ENCODE results near the gene CA10.

The CA10 gene

DNA sequence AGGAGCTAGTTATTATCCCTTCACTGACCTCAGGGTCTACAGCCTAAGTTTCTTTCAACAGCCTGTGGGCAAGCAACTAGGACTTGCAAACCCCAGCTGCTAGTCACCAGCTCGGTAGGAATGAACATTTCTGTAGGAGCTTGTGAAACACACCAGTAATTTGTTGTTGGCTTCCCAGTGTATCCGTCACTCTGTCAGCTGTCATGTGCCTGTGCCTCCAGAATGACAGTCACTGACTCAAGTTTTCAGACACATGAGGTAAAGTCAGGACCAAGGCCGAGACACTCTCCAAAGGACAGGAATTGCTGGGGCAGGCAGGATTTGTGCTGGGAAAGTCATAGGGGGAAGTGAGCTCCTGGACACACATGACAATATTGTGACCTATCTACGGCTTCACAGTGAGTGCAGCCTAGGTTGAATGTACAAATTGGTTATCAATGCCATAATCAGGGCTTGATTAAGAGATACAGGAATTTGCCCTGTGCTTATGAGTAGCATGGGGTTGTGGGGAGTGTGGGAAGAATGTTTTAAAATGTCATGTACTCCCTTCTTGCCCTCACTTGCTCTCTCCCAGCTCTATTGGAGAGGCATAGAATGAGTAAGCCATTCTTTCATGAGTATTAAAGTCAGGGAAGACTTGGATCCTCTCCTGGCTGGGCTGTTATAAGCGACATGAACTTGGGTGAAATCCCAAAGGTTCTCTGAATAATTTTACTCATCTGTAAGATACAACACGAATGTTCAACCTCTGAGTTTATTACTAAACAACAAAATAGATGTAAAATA is 506.8 kb downstream of the CA10 start:
- Histone ChIP-seq H3K9ac (ENCODE audit: low read length) (no peak overlapping the region), H2AFZ (ENCODE audit: insufficient read depth, low read length, poor library complexity) (no peak overlapping the region), H2AK5ac (ENCODE audit: low read length) (no peak overlapping the region), H3K27ac (ENCODE audit: low read depth, low read length) (no peak overlapping the region), H3K4me3 (ENCODE audit: low read depth, low read length) (no peak overlapping the region), H3K4ac (ENCODE audit: low read depth, low read length) (no peak overlapping the region), H3K4me1 (ENCODE audit: control insufficient read depth in 1 of 2, insufficient read depth in 2 of 2, low read length in 2 of 2) (no peaks in the 10 kb centered on the region), H3K9me3 (ENCODE audit: insufficient read depth, low read depth, low read length) (no peaks in the 10 kb centered on the region), H4K12ac (ENCODE audit: low read depth, low read length) (no peak overlapping the region), H3K23ac (ENCODE audit: low read length) (no peak overlapping the region), H3K79me2 (ENCODE audit: control insufficient read depth, insufficient read depth, low read length, poor library complexity) (no peaks in the 10 kb centered on the region), H3K14ac (ENCODE audit: low read length) (no peak overlapping the region), H2BK5ac (ENCODE audit: low read depth, low read length, poor library complexity) (no peak overlapping the region), H3K4me2 (ENCODE audit: low read length) (no peak overlapping the region), H3K18ac (ENCODE audit: low read length) (no peak overlapping the region), H3K79me1 (ENCODE audit: low read length) (no peaks in the 10 kb centered on the region), H4K91ac (ENCODE audit: low read depth, low read length) (no peak overlapping the region), H3K36me3 (ENCODE audit: control insufficient read depth in 1 of 2, insufficient read depth in 2 of 2, low read length in 2 of 2) (no peaks in the 10 kb centered on the region), H2BK12ac (ENCODE audit: low read length) (no peak overlapping the region), H2BK120ac (ENCODE audit: insufficient read depth, low read length, poor library complexity) (no peak overlapping the region), H4K8ac (ENCODE audit: low read depth, low read length) (no peak overlapping the region), H3K27me3 (ENCODE audit: insufficient read depth, low read length) (no peaks in the 10 kb centered on the region)
- WGBS (ENCODE audit: extremely low coverage, insufficient coverage, insufficient read length) = no CpG with 5 or more reads among the region's 6 CpGs
- DNase-seq = no peak

DNA sequence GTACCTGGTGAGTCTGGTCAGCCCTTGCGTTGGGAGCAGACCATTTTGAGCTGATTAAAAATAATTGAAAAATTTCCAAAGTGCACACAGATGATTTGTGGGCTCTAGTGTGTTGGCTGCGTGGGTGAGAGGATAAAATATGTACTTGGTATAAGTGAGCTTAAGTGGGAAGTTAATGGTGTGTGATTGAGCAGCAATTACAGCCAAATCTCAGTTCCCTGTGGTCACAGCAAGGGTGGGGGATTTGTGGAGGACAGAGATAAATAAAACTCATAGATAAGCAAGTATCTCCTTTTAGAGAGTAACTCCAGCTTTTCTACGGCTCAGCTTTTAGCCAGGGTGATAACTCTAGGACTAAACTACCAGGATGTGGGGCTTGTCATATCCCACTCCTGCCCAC is 507.7 kb downstream of the CA10 start:
- Histone ChIP-seq H3K4ac (ENCODE audit: low read depth, low read length) (no peak overlapping the region), H2BK5ac (ENCODE audit: low read depth, low read length, poor library complexity) (no peak overlapping the region), H4K8ac (ENCODE audit: low read depth, low read length) (no peak overlapping the region), H2BK120ac (ENCODE audit: insufficient read depth, low read length, poor library complexity) (no peak overlapping the region), H3K23ac (ENCODE audit: low read length) (no peak overlapping the region), H3K14ac (ENCODE audit: low read length) (no peak overlapping the region), H3K4me2 (ENCODE audit: low read length) (no peak overlapping the region), H3K9me3 (ENCODE audit: insufficient read depth, low read depth, low read length) (no peaks in the 10 kb centered on the region), H3K27ac (ENCODE audit: low read depth, low read length) (no peak overlapping the region), H3K4me3 (ENCODE audit: low read depth, low read length) (no peak overlapping the region), H4K12ac (ENCODE audit: low read depth, low read length) (no peak overlapping the region), H3K79me1 (ENCODE audit: low read length) (no peaks in the 10 kb centered on the region), H3K79me2 (ENCODE audit: control insufficient read depth, insufficient read depth, low read length, poor library complexity) (no peaks in the 10 kb centered on the region), H4K91ac (ENCODE audit: low read depth, low read length) (no peak overlapping the region), H3K27me3 (ENCODE audit: insufficient read depth, low read length) (no peaks in the 10 kb centered on the region), H2AK5ac (ENCODE audit: low read length) (no peak overlapping the region), H3K36me3 (ENCODE audit: control insufficient read depth in 1 of 2, insufficient read depth in 2 of 2, low read length in 2 of 2) (no peaks in the 10 kb centered on the region), H3K4me1 (ENCODE audit: control insufficient read depth in 1 of 2, insufficient read depth in 2 of 2, low read length in 2 of 2) (no peaks in the 10 kb centered on the region), H3K9ac (ENCODE audit: low read length) (no peak overlapping the region), H2BK12ac (ENCODE audit: low read length) (no peak overlapping the region), H2AFZ (ENCODE audit: insufficient read depth, low read length, poor library complexity) (no peak overlapping the region), H3K18ac (ENCODE audit: low read length) (no peak overlapping the region)
- DNase-seq = no peak
- no CpG with 5 or more reads among the region's 3 CpGs for WGBS (ENCODE audit: extremely low coverage, insufficient coverage, insufficient read length)

DNA sequence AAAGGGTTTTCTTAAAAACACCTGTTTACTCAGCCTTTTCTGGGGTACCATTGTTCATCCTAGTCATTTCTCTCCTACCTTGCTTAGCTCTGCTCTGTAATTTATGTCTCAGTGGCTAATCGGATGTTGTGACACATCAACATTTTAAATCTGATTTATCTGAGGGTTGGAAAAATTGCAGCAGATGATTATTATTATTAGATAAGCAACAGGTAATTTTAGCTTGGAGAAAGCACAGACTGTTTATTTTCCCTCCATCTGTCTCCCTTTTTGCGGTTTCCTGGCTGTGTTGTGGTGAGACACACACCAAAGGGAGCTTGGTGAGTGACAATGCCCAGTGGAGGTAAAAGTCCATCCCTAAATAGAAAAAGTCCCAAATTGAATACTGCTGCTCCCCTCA is 508.3 kb downstream of the CA10 start:
- H2BK120ac ChIP-seq (ENCODE audit: insufficient read depth, low read length, poor library complexity) = no peak overlapping the region
- H3K14ac ChIP-seq (ENCODE audit: low read length) = no peak overlapping the region
- no peak overlapping the region for H3K23ac ChIP-seq (ENCODE audit: low read length)
- no peak overlapping the region for H3K4me3 ChIP-seq (ENCODE audit: low read depth, low read length)
- H2AFZ ChIP-seq (ENCODE audit: insufficient read depth, low read length, poor library complexity) = no peak overlapping the region
- WGBS (ENCODE audit: extremely low coverage, insufficient coverage, insufficient read length) = no CpG with 5 or more reads among the region's 2 CpGs
- no peaks in the 10 kb centered on the region for H3K36me3 ChIP-seq (ENCODE audit: control insufficient read depth in 1 of 2, insufficient read depth in 2 of 2, low read length in 2 of 2)
- DNase-seq = no peak
- no peaks in the 10 kb centered on the region for H3K79me1 ChIP-seq (ENCODE audit: low read length)
- no peaks in the 10 kb centered on the region for H3K79me2 ChIP-seq (ENCODE audit: control insufficient read depth, insufficient read depth, low read length, poor library complexity)
- no peak overlapping the region for H3K18ac ChIP-seq (ENCODE audit: low read length)
- no peaks in the 10 kb centered on the region for H3K27me3 ChIP-seq (ENCODE audit: insufficient read depth, low read length)
- no peak overlapping the region for H3K9ac ChIP-seq (ENCODE audit: low read length)
- H4K91ac ChIP-seq (ENCODE audit: low read depth, low read length) = no peak overlapping the region
- no peak overlapping the region for H3K4me2 ChIP-seq (ENCODE audit: low read length)
- no peaks in the 10 kb centered on the region for H3K4me1 ChIP-seq (ENCODE audit: control insufficient read depth in 1 of 2, insufficient read depth in 2 of 2, low read length in 2 of 2)
- no peak overlapping the region for H2BK12ac ChIP-seq (ENCODE audit: low read length)
- H4K12ac ChIP-seq (ENCODE audit: low read depth, low read length) = no peak overlapping the region
- no peak overlapping the region for H2BK5ac ChIP-seq (ENCODE audit: low read depth, low read length, poor library complexity)
- H3K4ac ChIP-seq (ENCODE audit: low read depth, low read length) = no peak overlapping the region
- H2AK5ac ChIP-seq (ENCODE audit: low read length) = no peak overlapping the region
- no peak overlapping the region for H3K27ac ChIP-seq (ENCODE audit: low read depth, low read length)
- no peak overlapping the region for H4K8ac ChIP-seq (ENCODE audit: low read depth, low read length)
- no peaks in the 10 kb centered on the region for H3K9me3 ChIP-seq (ENCODE audit: insufficient read depth, low read depth, low read length)

DNA sequence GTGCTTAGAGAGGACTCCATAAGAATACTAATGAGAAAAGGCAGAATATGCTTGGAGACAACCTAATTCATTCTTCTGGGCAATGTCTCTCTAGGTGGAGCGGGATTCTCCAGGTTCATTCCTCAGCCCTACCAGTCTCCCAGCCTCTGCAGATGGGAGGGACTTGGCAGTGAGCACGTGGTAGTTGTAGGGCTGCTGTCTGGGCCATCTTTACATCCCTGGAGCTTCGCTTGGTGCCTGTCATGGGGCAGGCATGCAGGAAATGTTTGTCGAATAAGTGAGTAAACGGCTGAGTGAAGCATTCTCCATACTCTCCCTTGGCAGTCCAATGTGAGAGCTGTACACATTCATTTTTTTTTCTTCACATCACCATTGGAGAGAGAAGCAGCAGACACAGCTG is 510.7 kb downstream of the CA10 start:
- peak; percentile 43 to 50 for DNase-seq
- no peak overlapping the region for H2AFZ ChIP-seq (ENCODE audit: insufficient read depth, low read length, poor library complexity)
- peak overlapping the region; percentile 22 for H3K9ac ChIP-seq (ENCODE audit: low read length)
- no peak overlapping the region for H3K18ac ChIP-seq (ENCODE audit: low read length)
- no peaks in the 10 kb centered on the region for H3K4me1 ChIP-seq (ENCODE audit: control insufficient read depth in 1 of 2, insufficient read depth in 2 of 2, low read length in 2 of 2)
- H3K9me3 ChIP-seq (ENCODE audit: insufficient read depth, low read depth, low read length) = no peaks in the 10 kb centered on the region
- no peak overlapping the region for H3K4me3 ChIP-seq (ENCODE audit: low read depth, low read length)
- H4K91ac ChIP-seq (ENCODE audit: low read depth, low read length) = no peak overlapping the region
- no peak overlapping the region for H3K27ac ChIP-seq (ENCODE audit: low read depth, low read length)
- no peak overlapping the region for H3K4me2 ChIP-seq (ENCODE audit: low read length)
- no peak overlapping the region for H4K12ac ChIP-seq (ENCODE audit: low read depth, low read length)
- H2BK5ac ChIP-seq (ENCODE audit: low read depth, low read length, poor library complexity) = no peak overlapping the region
- no peaks in the 10 kb centered on the region for H3K27me3 ChIP-seq (ENCODE audit: insufficient read depth, low read length)
- H3K14ac ChIP-seq (ENCODE audit: low read length) = no peak overlapping the region
- no peak overlapping the region for H2AK5ac ChIP-seq (ENCODE audit: low read length)
- no peak overlapping the region for H3K4ac ChIP-seq (ENCODE audit: low read depth, low read length)
- no peaks in the 10 kb centered on the region for H3K79me2 ChIP-seq (ENCODE audit: control insufficient read depth, insufficient read depth, low read length, poor library complexity)
- H2BK12ac ChIP-seq (ENCODE audit: low read length) = no peak overlapping the region
- no peak overlapping the region for H2BK120ac ChIP-seq (ENCODE audit: insufficient read depth, low read length, poor library complexity)
- H3K79me1 ChIP-seq (ENCODE audit: low read length) = no peaks in the 10 kb centered on the region
- no CpG with 5 or more reads among the region's 5 CpGs for WGBS (ENCODE audit: extremely low coverage, insufficient coverage, insufficient read length)
- H4K8ac ChIP-seq (ENCODE audit: low read depth, low read length) = no peak overlapping the region
- H3K36me3 ChIP-seq (ENCODE audit: control insufficient read depth in 1 of 2, insufficient read depth in 2 of 2, low read length in 2 of 2) = no peaks in the 10 kb centered on the region
- H3K23ac ChIP-seq (ENCODE audit: low read length) = no peak overlapping the region

Data from trophoblast cell (in vitro differentiated cells and primary cell).